T follicular helper cell (primary cell): ENCODE results near the gene ERBIN.
"Not testable (repeated sequence)": the region's sequence is repeated elsewhere in the genome, so short reads cannot be mapped to it uniquely, and the experiment has no call there.

Source experiments
- DNase-seq: peaks from one replicate; pipeline ENCODE4 v3.0.0-alpha.2; 2020; ENCODE audit warnings: low read depth

ERBIN gene

DNA sequence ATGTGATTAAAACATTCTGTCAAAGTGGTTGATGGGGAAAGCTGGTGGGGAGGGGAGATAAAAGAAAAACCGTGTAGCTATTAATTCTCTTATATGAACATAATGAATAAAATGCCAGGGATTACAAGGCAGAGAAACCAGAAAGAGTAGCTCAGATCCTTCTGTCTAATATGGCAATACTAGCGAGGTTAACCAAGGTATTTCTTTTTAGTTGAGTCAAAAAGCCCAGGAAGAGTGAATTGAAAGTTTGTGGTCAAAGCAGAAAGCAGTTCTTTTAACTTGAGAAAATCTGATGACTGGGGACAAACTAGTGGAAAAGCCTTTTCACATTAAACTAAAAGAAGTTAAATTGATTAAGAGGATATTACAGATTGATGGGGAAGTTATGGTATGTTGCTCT lies 76.0 kb downstream of the ERBIN start:
- no peak for DNase-seq

DNA sequence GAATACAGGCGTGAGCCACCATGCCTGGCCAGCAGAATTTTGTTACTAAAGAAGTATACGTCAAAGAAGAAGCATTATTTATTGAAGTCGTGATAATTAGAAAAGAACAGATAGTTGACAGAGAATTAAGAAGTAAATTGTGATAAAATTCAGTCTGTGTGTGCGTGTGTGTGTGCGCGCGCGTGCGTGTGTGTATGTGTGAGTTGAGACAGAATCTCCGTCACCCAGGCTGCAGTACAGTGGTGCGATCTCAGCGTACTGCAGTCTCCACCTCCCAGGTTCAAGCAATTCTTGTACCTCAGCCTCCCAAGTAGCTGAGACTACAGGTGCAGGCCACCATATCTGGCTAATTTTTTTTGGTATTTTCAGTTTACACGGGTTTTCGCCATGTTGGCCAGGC lies 77.8 kb downstream of the ERBIN start:
- DNase-seq = no peak

DNA sequence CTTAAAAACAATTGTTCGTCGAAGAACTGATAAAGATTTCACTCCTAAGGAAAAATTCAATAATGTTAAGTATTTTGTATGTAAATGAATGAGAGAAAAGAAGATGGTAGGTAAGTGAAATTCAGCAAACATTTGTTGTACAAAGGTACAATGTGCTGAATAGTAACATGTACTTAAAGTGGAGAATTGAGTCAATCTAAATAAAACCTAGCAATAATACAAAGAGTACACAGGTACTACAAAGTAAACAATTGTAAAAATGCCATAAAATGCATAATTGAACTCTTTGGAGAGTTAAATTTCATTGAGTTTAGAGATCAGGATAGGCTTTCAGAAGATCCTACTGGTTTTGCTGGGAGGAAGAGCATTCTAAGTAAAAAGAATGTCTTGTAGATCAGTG lies 82.9 kb downstream of the ERBIN start:
- no peak for DNase-seq

DNA sequence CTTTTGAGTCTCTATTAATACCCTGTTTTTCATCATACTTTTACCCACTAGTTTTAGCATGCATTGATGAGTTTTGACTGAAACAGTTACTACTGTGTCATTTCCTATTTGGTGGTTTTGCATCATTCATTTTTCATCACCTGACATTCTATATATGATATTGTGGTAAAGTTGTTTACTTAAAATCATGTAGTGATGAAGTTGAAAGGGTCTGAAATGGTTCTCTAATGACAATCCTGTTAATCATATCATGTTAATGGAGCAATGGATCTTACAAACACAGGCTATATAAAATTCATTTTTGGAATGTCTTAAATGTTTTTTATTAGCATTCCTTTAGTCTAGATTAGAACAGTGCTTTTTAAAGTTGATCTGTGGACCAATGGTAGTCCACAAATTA lies 84.1 kb downstream of the ERBIN start:
- DNase-seq = no peak

DNA sequence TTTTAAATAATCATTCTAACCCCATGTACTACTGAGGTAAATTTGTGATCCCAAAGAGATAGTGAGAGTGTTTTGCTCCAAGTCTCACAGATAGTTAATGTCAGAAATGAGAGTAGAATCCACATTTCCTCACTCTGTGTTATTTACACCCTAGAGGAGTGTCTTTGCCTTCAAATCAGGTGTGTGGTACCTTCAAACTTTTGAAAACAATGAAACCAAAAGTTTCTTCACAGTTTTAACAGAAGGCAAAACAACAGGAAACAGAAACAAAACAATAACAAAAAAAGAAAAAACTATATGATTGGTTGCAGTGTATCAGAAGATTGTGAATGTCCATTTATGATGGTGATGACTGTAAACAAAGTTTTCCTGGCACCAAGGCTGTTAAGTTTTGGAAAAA lies 85.9 kb downstream of the ERBIN start:
- no peak for DNase-seq

DNA sequence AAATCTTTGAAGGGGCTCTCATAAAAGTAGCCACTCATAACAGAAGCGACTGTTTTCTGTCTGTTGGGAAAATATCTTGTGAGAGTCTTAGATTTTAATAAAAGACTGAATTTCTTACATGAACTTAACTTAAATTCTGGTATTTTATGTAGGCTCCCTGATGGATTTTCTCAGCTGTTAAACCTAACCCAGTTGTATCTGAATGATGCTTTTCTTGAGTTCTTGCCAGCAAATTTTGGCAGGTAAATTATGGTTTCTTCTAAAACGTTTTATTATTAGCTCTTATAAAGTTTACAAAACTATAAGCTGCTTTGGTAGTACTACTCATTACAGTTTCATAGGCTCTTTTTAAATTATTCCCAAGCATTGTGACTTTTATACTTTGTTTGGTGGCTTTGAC lies 87.0 kb downstream of the ERBIN start:
- DNase-seq = no peak

DNA sequence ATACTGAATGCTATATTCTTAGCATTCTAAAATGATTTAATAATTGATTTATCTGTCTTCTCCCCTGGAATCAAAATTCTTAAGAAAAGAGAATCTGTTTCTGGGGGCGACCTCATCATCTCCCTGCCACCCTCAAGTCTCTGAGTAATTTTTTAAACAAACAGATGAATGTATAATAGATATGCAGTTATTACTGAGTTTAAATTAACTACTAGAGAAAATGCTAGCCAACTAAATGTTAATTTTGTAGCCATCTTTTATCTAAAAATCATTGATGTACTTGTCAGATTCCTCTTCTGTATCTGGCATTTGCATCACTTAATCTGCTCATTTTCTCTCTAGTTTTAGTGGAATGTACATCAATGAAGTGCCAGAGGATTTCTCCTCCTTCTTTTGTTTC lies 87.5 kb downstream of the ERBIN start:
- no peak for DNase-seq

DNA sequence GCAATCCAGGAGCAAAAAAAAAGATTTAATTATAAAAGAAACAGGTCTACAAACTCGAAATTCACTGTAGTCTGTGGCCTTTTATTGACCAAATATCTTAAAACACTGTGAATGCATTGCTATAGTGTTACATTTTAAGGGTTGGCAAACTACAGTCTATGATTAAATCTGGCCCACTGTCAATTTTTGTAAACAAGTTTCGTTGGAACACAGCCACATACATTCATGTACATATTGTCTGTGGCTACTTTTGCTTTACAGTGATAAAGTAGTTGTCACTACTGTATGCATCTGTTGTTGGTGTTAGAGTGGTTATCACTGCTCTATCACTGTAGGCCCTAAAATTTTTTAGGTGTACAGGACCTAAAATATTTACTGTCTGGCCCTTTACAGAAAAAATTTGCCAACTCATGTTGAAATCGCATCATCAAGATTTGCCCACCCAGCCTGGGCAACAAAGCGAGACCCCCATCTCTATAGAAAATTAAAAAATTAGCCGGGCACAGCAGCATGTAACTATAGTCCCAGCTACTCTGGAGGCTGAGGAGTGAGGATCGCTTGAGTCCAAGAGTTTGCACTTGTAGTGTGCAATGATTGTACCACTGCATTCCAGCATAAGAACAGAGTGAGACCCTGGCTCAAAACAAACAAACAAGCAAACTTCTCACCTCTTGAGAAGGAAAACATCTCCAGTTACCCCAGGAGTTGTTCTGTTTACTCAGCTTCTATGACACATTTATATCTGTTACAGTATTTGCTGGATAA lies 89.0 kb downstream of the ERBIN start:
- no peak for DNase-seq

DNA sequence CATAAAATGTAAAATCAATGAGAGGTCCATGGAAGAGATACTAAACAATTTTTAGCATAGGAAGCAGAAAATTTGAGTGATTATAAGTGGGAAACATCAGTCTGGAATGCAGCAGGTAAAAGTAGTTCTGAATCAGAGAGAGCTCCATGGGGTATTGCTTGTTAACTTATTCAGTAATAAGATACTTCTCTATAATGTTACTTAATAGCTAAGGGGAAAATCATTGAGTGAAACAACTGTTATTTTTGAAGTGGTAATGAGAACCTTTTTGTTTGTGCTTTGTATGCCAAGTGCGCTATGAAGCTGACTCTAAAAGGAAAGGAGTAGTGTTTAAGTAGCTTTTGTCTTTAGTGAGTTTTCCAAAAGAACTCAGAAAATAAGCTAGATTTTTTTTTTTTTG lies 95.2 kb downstream of the ERBIN start:
- DNase-seq = no peak

DNA sequence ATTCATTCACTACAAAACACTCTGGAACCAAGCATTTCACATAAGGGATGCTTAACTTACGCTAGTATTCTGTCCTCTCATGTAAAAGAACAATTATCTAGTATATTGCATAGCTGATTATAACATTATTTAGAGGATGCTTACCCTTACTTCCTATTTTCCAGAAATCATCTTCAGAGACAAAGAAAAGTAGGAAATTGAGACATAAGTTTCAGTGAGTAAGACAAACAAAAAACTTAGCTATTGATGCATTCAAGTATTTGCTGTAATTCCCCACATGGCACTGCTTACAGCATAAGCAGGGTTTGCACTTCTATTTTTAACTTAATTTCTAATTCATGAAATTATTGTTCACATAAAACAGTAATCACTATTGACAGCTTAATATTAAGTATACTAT lies 112.9 kb downstream of the ERBIN start:
- DNase-seq = no peak

DNA sequence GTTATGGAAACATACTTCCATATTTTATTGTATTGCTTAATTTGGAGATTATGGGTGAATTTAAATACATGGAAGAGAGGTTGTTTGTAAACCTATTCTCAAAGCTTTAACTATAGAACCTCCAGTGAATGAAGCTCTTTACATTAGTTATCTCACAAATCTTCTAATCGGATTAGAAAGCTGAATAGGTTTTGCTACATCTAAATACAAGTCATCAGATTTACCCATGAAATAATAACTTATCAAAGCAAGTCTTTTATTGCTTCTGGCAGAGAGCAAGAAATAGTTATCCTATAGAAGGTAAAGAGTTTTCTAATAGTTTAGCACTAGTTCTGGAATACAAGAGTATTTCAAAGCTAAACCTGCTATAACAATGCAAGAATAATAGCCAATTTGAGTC lies 113.3 kb downstream of the ERBIN start:
- no peak for DNase-seq

DNA sequence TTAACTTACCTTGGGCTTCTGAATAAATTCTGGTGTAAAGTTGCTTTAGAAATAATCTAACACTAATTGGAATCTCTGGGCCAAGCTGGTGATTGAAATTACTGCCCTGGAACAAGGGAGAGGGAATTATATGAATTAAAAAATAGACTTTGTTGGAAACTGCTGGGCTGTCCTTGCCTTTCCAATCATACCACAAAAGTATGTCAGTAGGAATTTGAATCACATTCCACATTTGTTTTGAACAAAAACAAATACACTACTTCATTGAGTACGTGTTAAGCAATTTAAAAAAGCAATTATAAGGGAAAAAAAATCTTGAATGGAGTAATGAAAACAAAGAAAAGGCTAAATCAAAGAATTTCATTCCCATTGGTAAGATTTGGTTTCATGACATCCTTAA lies 115.3 kb downstream of the ERBIN start:
- DNase-seq = no peak

DNA sequence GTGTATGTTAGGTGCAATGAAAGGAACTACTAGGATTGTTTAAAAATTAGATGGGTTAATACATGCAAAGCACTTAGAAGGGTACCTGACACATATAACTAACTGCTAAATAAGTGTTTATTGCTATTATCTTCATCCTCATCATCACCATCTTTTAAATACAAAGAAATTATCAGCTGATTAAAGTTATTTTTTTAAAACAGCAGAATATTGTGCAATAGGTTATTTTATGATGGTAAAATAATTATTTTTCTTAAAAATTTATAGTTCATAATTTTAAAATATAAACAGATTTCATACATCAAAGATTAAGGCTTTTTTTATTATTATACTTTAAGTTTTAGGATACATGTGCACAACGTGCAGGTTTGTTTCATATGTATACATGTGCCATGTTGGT lies 130.9 kb downstream of the ERBIN start:
- DNase-seq = no peak

DNA sequence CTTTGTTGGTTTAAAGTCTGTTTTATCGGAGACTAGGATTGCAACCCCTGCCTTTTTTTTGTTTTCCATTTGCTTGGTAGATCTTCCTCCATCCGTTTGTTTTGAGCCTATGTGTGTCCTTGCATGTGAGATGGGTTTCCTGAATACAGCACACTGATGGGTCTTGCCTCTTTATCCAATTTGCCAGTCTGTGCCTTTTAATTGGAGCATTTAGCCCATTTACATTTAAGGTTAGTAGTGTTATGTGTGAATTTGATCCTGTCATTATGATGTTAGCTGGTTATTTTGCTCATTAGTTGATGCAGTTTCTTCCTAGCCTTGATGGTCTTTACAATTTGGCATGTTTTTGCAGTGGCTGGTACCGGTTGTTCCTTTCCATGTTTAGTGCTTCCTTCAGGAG lies 134.9 kb downstream of the ERBIN start:
- not testable (repeated sequence) for DNase-seq

DNA sequence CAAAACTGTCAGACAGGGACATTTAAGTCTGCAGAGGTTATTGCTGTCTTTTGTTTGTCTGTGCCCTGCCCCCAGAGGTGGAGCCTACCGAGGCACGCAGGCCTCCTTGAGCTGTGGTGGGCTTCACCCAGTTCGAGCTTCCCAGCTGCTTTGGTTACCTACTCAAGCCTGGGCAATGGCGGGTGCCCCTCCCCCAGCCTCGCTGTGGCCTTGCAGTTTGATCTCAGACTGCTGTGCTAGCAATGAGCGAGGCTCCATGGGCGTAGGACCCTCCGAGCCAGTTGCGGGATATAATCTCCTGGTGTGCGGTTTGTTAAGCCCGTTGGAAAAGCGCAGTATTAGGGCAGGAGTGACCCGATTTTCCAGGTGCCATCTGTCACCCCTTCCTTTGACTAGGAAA lies 136.7 kb downstream of the ERBIN start:
- not testable (repeated sequence) for DNase-seq

DNA sequence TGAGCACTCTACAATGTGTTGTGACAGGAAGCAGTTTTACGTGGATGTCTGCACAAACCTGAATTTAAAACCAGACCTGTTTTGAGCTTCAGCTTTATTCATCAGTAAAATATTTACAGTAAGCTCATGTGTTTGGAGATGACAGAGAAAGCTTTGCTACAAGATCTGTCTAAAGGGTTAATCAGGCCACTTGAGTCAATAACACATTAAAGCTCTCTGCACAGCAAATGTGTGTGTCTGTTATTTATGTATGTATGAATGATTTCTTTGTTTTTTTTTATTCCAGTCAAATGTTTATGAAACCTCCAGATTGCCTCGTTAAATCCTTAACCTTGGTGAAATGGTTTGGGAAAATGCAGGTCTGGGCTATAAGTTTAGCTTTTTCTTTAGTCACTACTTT lies 140.5 kb downstream of the ERBIN start:
- DNase-seq = no peak

DNA sequence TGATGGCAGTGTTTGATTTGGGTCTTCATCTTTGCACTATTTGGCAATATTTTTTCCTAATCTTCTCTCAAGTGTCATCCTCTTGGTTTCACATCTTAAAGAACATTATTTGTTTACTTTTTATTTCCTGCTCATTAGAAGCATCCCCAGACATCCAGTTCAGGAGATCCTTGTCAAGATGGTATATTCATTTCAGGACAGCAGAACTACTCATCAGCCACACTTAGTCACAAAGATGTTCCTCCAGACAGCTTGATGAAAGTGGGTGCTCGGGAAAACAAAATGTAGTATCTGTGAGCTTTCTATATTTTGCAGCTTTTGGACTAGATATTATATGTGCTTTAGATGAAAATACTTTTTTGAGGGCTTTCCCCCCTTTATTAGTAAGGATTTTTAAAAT lies 145.7 kb downstream of the ERBIN start:
- DNase-seq = no peak

DNA sequence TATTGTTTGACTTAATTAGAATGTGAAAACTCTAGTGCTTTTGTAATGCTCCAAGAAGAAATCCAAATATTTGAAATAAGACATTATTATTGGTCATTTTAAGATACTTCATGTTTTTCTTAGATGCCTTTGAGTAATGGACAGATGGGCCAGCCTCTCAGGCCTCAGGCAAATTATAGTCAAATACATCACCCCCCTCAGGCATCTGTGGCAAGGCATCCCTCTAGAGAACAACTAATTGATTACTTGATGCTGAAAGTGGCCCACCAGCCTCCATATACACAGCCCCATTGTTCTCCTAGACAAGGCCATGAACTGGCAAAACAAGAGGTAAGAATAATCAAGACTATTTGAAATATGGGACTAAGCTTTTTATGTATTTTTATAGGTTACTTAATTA lies 148.5 kb downstream of the ERBIN start:
- no peak for DNase-seq

DNA sequence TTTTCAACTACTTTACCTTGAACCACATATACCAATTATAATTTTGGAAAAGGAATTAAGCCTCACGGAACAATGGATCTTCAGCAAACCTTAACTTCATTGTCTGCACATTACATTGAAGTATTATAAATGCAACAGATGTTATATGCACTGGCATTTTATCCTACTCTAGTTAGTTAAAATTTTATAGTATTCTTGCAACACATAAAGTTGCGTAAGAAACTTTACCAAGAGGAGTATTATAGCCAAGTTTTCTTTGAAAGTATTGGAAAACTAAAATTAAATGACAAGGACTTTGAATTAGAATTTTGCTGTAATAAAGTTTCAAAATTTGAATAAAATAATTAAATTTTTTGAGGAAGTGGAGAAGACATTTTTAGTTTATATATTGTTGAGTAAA lies 154.3 kb downstream of the ERBIN start:
- no peak for DNase-seq

DNA sequence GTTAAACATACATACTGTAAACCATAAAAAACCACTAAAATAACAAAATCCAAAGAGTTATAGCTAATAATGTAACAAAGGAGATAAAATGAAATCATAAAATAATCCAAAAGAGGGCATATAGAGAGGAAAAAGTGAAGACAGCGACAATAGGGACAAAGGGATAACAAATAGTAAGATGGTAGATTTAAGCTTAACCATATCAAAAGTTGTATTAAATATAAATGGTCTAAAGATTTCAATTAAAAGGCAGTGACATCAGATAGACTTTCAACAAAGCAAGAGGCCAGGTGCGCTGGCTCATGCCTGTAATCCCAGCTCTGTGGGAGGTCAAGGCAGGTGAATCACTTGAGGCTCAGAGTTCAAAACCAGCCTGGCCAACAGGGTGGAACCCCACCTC lies 163.0 kb downstream of the ERBIN start:
- no peak for DNase-seq

DNA sequence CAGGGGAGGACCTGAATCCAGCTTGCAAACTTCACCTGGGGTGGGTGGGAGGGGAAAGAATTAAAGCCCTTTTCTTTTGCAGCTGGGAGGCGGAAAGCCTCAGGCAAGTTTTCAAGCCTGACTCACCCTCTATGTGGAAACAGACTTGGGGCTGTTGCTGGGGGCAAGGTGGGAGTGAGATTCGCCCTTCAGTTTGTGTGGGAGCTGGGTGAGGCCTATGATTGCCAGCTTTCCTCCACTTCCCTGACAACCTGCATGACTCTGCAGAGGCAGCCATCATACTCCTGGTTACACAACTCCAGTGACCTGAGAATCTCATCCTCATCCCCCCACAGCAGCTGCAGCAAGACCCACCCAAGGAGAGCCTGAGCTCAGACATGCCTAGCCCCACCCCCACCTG lies 174.5 kb downstream of the ERBIN start:
- DNase-seq = no peak

DNA sequence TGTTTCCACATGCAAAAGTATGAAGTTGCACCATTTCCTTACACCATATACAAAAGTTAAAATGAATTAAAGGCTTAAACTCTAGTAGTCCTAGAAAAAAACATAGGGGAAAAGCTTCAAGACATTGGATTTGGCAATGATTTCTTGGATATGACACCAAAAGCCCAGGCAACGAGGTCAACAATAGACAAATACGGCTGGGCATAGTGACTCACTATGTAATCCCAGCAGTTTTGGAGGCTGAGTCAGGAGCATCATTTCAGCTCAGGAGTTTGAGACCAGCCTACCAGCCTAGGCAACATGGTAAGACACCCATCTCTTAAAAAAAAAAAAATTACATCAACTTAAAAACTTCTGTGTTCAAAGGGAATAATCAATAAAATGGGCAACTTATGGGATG lies 186.8 kb downstream of the ERBIN start:
- no peak for DNase-seq

DNA sequence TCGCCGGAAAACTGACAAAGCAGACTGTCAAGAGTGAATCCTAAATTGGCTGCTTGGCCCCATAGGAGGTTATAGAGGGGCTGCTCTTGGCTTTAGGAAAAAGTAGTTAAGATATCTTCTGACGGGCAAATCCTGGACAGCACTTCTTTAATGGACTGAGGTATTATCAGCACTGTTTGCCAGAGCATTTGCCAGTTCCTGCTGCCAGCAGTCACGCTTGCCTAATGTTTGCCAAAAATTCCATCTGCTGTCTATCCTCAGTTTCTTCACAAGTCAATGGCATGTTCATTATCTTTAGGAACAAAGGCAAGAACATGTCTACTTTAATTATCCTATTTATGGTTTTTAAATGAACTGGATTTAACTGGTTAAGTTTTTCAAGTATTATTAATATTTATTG lies 191.9 kb downstream of the ERBIN start:
- no peak for DNase-seq

DNA sequence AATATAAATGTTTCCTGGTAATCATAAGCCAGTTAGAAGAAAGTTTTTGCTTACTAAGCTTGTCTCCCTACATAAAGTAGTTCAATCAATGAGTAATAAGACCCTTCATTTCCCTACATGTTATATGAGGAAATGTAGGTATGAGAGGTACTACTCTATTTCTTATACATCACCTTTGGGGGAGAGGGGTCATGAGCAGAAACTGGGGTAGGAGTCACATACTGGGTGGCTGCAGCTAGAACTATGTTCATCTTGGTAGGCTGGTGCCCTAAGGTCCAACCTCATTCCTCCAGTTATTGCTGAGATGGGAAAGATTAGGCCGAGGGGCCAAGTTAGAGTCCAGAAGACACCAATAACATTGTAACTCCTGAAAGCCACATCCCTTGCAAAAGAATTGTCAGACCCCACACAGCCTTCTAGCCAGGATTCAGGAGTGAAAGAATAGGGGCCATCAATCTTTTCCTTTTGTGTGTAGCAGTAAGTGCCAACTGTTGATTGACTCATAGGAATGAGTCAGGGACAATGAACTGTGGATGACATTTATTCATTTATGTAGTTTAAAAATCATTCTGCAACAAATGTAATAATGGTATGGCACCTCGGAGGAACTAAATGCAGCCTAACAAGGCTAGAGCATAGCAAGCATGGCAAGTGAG lies 196.1 kb downstream of the ERBIN start:
- no peak for DNase-seq
